HG02885 (cell line): ENCODE measurements around the gene IPO9.
"Not testable (repeated sequence)": the region's sequence is repeated elsewhere in the genome, so short reads cannot be mapped to it uniquely, and the experiment has no call there.

Experiments used
- ATAC-seq: cut with Tn5 transposase; IDR thresholded peaks from one replicate; pipeline ENCODE4 v1.9.1; 2021; ENCODE audit warnings: mild to moderate bottlenecking; ENCODE audit not compliant: unreplicated experiment, poor library complexity

The IPO9 gene

GRCh38 chr1:201807958-201808632, 20.9 kb upstream of the IPO9 start:
- ATAC-seq: no peak

DNA sequence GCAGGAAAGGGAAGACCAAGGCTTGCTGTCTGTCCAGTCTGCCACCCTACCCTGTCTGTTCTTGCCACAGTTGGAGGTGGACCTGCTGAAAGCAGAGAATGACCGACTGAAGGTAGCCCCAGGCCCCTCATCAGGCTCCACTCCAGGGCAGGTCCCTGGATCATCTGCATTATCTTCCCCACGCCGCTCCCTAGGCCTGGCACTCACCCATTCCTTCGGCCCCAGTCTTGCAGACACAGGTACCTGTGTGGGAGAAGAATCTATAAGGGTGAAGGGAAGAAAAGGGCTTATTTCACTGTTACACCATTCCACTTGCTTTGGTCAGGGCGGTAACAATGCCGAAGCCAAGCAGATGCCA, 20.3 kb upstream of the IPO9 start:
- no peak for ATAC-seq

DNA sequence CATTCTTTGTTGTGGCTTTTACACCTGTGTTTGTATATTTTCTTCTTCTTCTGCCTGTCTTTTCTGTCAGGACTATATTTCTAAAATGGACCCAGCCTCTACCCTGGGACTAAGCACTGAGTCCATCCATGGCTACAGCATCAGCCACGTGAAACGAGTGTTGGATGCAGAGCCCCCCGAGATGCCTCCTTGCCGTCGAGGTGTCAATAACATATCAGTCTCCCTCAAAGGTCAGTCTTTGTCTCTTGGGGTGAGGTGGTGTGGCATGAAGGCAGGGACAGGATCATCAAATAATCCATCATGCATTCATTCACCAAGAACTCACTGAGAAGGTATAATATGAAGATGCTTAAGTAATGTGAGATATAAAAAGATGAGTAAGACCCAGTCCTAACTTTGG, 19.1 kb upstream of the IPO9 start:
- no peak for ATAC-seq

DNA sequence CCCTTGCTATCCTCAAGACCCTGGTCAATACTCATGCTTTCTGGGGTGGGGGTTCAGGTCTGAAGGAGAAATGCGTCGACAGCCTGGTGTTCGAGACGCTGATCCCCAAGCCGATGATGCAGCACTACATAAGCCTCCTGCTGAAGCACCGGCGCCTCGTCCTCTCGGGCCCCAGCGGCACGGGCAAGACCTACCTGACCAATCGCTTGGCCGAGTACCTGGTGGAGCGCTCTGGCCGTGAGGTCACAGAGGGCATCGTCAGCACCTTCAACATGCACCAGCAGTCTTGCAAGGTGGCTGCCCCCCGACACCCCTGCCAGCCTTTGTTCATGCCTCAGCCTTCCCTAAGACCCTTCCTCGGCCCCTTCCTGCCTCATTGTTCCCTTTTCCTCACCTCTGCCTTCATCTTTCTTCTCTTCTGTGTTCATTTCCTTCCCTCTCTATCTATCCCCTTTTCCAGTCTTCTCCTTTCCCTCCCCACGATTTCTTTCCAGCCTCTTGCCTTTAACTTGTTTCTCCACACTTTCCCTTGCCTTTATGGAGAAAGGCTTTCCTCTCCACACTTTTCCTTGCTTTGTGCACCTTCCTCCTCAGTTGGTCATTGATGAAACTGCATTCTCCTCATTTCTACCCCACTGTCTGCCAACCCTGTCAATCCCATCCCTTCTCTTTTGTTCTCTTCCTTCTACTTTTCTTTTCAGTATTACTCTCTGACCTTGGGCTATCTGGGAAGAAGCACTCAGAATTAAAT, 18.3 kb upstream of the IPO9 start:
- no peak for ATAC-seq

GRCh38 chr1:201813226-201813625, 15.7 kb upstream of the IPO9 start:
- ATAC-seq: no peak

DNA sequence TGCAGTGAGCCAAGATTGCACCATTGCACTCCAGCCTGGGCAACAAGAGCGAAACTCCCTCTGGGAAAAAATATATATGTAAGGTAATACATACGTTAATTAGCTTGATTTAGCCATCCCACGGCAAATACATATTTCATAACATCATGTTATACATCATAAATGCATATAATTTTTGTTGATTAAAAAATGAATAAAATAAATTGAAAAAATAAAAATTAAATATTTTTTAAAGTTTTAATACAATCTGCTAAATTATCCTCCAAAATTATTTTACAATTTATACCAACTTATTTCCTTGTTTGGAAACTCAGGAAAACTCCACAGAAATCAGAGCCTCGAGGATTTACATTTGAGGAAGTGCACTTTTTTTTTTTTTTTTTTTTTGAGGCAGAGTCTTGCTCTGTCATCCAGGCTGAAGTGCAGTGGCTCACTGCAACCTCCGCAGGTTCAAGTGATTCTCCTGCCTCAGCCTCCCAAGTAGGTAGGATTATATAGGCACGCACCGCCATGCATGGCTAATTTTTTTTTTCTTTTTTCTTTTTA, 12.6 kb upstream of the IPO9 start:
- ATAC-seq: no peak

- ATAC-seq: no peak
Measured at GRCh38 chr1:201818971-201819750, 9.8 kb upstream of the IPO9 start.

GRCh38 chr1:201820413-201820812, 8.5 kb upstream of the IPO9 start:
- ATAC-seq: no peak

GRCh38 chr1:201825245-201825644, 3.7 kb upstream of the IPO9 start:
- ATAC-seq: no peak

GRCh38 chr1:201826830-201827229, 2.1 kb upstream of the IPO9 start:
- ATAC-seq: no peak

DNA sequence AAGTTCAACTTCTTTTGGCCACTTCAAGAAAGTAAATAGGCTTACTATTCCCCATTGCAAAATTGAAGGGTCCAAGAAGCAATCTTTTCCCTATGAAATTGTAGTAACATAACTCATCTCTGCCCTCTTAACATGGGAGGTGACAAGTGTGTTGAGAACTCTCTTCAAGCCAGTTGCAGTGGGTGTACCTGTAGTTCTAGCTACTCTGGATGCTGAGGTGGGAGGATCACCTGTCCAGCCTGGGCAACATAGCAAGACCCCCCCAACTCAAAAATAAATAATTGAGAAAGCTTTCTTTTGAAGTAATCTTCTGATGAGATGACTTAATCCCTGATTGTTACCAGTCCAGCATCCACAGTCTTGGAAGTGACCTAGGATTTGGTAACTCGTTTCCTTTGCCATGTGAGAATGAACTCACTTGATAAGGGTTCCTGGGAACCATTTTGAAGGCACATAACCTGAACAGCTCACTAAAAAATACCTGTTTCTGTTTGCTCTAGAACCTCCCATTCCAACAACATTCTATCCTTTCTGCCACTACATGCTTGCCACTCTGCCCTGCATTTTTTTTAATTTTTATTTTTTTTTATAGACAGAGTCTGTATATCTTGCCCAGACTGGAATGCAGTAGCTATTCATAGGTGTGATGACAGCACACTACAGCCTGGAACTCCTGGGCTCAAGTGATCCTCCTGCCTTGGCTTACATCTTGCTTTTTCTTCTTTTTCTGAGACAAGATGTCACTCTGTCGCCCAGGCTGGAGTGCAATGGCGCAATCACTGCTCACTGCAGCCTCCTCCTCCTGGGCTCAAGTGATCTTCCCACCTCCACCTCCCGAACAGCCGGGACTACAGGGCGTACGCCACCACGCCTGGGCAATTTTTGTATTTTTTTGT, 1.4 kb upstream of the IPO9 start:
- ATAC-seq: no peak

DNA sequence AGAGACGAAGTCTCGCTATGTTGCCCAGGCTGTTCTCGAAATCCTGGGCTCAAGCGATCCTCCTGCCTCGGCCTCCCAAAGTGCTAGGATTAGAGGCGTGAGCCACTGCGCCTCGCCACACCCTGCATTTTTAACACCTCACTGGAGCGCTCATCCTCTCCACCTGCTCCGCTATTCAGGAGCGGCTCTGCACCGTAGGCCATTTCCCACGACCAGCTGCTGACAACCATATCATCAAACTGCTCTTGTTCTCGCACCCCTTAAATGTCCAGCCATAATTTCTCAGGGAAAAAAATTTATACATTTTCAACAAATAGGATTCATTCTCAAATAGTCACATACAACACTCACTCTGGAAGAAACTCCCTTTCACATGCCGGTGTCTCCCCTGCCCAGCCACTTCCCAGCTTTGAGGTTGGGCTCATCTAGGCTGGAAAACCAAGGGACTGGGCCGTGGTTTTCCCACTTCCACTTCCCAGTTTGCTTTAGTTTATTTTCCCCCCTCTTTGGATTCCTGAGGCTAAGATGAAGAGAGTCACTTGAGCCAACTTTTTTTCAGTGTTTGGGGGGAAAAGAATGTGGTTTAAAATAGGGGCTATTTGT, 639 bp upstream of the IPO9 start:
- ATAC-seq: no peak

- ATAC-seq: no peak
Measured at GRCh38 chr1:201831371-201831770, 2.4 kb downstream of the IPO9 start.

GRCh38 chr1:201834621-201835020, 5.7 kb downstream of the IPO9 start:
- no peak for ATAC-seq

DNA sequence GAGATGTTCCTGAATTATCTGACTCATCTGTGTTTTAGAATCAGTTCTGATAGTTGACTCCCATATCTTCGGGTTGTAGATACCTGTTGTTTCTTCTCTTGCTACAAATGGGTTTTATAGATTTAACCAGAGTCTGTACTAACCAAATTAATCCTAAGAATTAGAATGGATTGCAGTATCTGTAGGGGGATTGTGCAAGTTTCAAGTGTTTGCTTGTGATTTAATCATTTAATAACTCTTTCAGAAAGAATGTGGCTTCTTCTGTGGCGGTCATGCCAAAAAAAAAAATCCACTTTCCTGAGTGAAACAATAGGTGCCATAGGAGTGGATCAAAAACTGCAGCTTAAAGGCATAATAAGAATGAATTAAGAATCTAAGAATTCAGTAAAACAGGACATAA, 9.4 kb downstream of the IPO9 start:
- ATAC-seq: no peak

GRCh38 chr1:201839089-201839488, 10.1 kb downstream of the IPO9 start:
- ATAC-seq: not testable (repeated sequence)

DNA sequence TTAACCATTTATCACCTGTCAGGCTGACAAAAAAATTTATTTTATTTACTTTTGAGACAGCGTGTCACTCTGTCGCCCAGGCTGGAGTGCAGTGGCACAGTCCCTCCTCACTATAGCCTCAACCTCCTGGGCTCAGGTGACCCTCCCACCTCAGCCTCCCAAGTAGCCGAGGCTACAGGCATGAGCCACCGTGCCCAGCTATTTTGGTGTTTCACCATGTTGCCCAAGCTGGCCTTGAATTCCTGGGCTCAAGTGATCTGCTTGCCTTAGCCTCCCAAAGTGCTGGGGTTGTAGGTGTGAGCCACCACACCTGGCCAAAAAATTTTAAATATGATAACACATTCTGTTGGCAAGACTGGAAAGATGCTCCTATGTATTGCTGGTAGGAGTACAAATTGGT, 11.1 kb downstream of the IPO9 start:
- no peak for ATAC-seq

DNA sequence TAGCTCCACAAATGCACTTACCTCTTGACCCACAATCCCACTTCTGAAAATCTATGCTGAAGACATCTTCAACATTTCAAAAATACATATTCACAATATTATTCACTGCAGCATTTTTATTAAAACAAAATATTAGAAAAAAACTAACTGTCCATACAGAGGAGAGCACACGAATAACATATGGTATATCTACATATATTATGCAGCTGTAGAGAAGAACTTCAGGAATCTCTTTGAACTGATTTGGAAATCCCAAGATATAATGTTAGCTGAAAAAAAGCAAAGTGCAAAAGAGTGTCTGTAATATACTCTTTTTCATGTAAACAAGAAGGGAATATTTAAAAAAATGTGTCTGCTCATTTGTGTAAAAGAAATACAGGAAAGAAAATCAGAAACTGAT, 11.5 kb downstream of the IPO9 start:
- ATAC-seq: no peak

DNA sequence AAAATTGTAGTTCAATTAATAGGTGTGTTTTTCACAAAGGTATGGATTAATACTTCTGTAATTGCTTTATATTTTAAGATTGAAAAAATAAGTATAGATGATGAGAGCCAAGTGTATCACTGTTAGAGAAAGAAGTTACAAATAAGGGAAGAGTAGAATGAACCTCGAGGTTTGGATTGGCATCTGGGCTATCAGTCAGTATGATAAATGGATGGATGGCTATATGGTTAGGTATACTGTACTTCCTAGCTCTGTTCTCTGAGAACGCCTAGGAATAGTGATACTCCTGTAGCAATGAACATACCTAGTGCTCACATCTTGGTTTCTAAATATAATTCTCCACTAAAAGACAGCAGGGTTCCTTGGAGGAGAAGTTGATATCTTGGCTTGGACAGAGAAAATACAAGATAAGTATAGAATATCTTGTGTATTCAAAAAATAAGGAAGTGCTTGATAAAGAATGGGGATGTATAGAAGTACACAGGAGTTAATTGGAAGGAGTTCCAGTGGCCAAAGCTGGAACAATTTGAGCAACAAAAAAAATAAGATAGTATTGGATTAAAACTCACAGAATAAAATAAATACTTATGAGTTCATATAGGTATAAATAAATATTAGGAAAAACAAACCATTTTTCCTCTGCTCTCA, 12.4 kb downstream of the IPO9 start:
- ATAC-seq: no peak
